Spleen (tissue), 11 donors: Measurements from ENCODE around the gene CADM2. TPM values are rescaled to one million over a fixed set of nuclear protein-coding genes. Genes with fewer than 3 reads are reported as not detected.

Source experiments
- DNase-seq: peaks from one replicate; pipeline ENCODE4 v3.0.0-alpha.2; 2020
- H3K27ac ChIP-seq, 8 donors: fragments of 200-600 bp; sonication (generic) in 7 of 8; 1 replicate in 4 of 8; 2 replicates in 4 of 8; pipeline versions ENCODE4 v1.5.0 to v1.8.0; 2016 to 2021; ENCODE audit warnings: inconsistent platforms in 4 of 8, mild to moderate bottlenecking in 4 of 8, moderate library complexity in 1 of 8
- H3K27me3 ChIP-seq, 7 donors: fragments of 200-600 bp; sonication (generic) in 6 of 7; replicated peaks in 1 of 7; 1 replicate in 4 of 7; 2 replicates in 3 of 7; pipeline versions ENCODE4 v1.5.0 to v1.8.0; 2016 to 2021; ENCODE audit warnings: inconsistent platforms in 3 of 7, mild to moderate bottlenecking in 1 of 7
- H3K36me3 ChIP-seq, 6 donors: fragments of 200-600 bp; sonication (generic) in 5 of 6; 1 replicate in 4 of 6; 2 replicates in 2 of 6; pipeline versions ENCODE4 v1.5.0 to v1.8.0; 2016 to 2021; ENCODE audit warnings: inconsistent platforms in 2 of 6
- H3K4me1 ChIP-seq, 6 donors: fragments of 200-600 bp; sonication (generic) in 5 of 6; 1 replicate in 3 of 6; 2 replicates in 3 of 6; pipeline versions ENCODE4 v1.5.0 to v1.8.0; 2016 to 2021; ENCODE audit warnings: inconsistent platforms in 3 of 6
- H3K4me3 ChIP-seq, 8 donors: fragments of 200-600 bp; sonication (generic) in 7 of 8; 1 replicate in 4 of 8; 2 replicates in 4 of 8; pipeline versions ENCODE4 v1.5.0 to v1.8.0; 2016 to 2021; ENCODE audit warnings: inconsistent platforms in 4 of 8, mild to moderate bottlenecking in 4 of 8, moderate library complexity in 2 of 8
- H3K9me3 ChIP-seq, 8 donors: fragments of 200-600 bp; sonication (generic) in 7 of 8; 1 replicate in 4 of 8; 2 replicates in 4 of 8; pipeline versions ENCODE4 v1.5.0 to v1.8.0; 2016 to 2021; ENCODE audit warnings: inconsistent platforms in 4 of 8
- CTCF ChIP-seq, 11 experiments: fragments of 200-600 bp in 7 of 11; fragments of 450-650 bp in 4 of 11; sonication (generic) in 4 of 11; IDR thresholded peaks in 8 of 11; conservative IDR thresholded peaks in 3 of 11; 1 replicate in 7 of 11; 2 replicates in 4 of 11; pipeline versions ENCODE4 v1.4.0 to v1.8.0; 2016 to 2021; ENCODE audit warnings: antibody characterized with exemption in 11 of 11, inconsistent platforms in 4 of 11, mild to moderate bottlenecking in 1 of 11
- POLR2A ChIP-seq, 3 donors: fragments of 450-650 bp; IDR thresholded peaks; one replicate each; pipeline ENCODE4 v1.5.1; 2017; ENCODE audit warnings: antibody characterized with exemption in 3 of 3, mild to moderate bottlenecking in 1 of 3
- POLR2AphosphoS5 ChIP-seq, 3 donors: sonication (generic); formaldehyde crosslinking; IDR thresholded peaks; one replicate each; pipeline ENCODE4 v1.5.1; 2017; ENCODE audit warnings: antibody characterized with exemption in 3 of 3
- WGBS, 5 donors: extraction: QIAGEN DNeasy Blood & Tissue Kit in 3 of 5; methylation state at CpG; one replicate each; pipeline versions ENCODE4 v1.1.5 to v1.1.7; 2013 to 2018; 5-methylcytosine and 5-hydroxymethylcytosine counted together
- intact Hi-C: fragments of 100-400 bp; cut with DNase I; formaldehyde crosslinking; loops from one replicate; pipeline ENCODE4 v1.15.0; 2023; ENCODE audit warnings: low total_unique reads
- polyA plus RNA-seq, 3 donors: library from polyadenylated mRNA; stranded (reverse); fragments of 200-250 nt; gene quantifications; one replicate each; pipeline ENCODE4 v1.2.1, GENCODE V29; 2013
- total RNA-seq, 7 donors: library from RNA; depleted of rRNA in 3 of 7; stranded (reverse); fragments of >200 nt in 3 of 7; fragmentation: NEBNext Ultra II Directional in 4 of 7; extraction: Animal tissue kit (Norgen Biotek cat#: 25700) in 4 of 7; gene quantifications; one replicate each; pipeline versions ENCODE4 v1.1.0 to v1.2.1, GENCODE V29; 2016 to 2021
- donor health status: healthy with polysubstance abuse.
- donor health status: DM: no; HTN: no; CAD: no; lungs with moderate emphysema.
- donor health status: DM: no; HTN: no; CAD: no.
- donor health status: Bipolar disorder and iron deficiency.
- donor health status: healthy.
- donor health status: DM: no; HTN: no; CAD: no.
- donor health status: DM: yes; HTN: yes; CAD: no.

CADM2 gene
- total and polyA plus RNA-seq, 10 donors, result 0.03 to 4.0 (median 1.0) TPM; not detected in 1

- H3K4me1 ChIP-seq, result no peaks in the 10 kb centered on the region
- no peaks in the 10 kb centered on the region for H3K36me3 ChIP-seq
- H3K4me3 ChIP-seq, result no peak overlapping the region
- 42 to 77% (median 59%) methylated on average over 1 of the region's 1 CpG for WGBS, 5 donors
- no peak for TF ChIP-seq POLR2AphosphoS5 (IDR thresholded peaks at IDR 0.05)
- no peak for TF ChIP-seq CTCF (IDR thresholded peaks at IDR 0.05 in 8 of 11, conservative IDR thresholded peaks at IDR 0.05 in 3 of 11)
- TF ChIP-seq POLR2A (IDR thresholded peaks at IDR 0.05), result no peak
- intact Hi-C loops, result no loop called here
- no peak overlapping the region for H3K27ac ChIP-seq
- no peaks in the 10 kb centered on the region for H3K27me3 ChIP-seq
- H3K9me3 ChIP-seq, result no peaks in the 10 kb centered on the region
- no peak for DNase-seq
Observed at GRCh38 chr3:85298032-85298431, 339.2 kb downstream of the CADM2 start.

- TF ChIP-seq CTCF (IDR thresholded peaks at IDR 0.05 in 8 of 11, conservative IDR thresholded peaks at IDR 0.05 in 3 of 11), result no peak
- no peak for TF ChIP-seq POLR2A (IDR thresholded peaks at IDR 0.05)
- TF ChIP-seq POLR2AphosphoS5 (IDR thresholded peaks at IDR 0.05), result no peak
- Histone ChIP-seq H3K27me3 (no peaks in the 10 kb centered on the region), H3K4me1 (no peaks in the 10 kb centered on the region), H3K9me3 (no peaks in the 10 kb centered on the region), H3K36me3 (no peaks in the 10 kb centered on the region), H3K4me3 (no peak overlapping the region), H3K27ac (no peak overlapping the region)
- WGBS, 5 donors, result 70 to 84% (median 79%) methylated on average over 4 of the region's 4 CpGs
- no peak for DNase-seq
- intact Hi-C loops, result no loop called here
Observed at GRCh38 chr3:85303156-85303555, 344.4 kb downstream of the CADM2 start.

- Histone ChIP-seq H3K27me3 (no peaks in the 10 kb centered on the region), H3K4me1 (no peaks in the 10 kb centered on the region), H3K27ac (no peak overlapping the region), H3K9me3 (no peaks in the 10 kb centered on the region), H3K4me3 (no peak overlapping the region), H3K36me3 (no peaks in the 10 kb centered on the region)
- WGBS, 5 donors, result 58 to 72% (median 67%) methylated on average over 3 of the region's 3 CpGs
- TF ChIP-seq POLR2AphosphoS5 (IDR thresholded peaks at IDR 0.05) (no peak), CTCF (IDR thresholded peaks at IDR 0.05 in 8 of 11, conservative IDR thresholded peaks at IDR 0.05 in 3 of 11) (no peak), POLR2A (IDR thresholded peaks at IDR 0.05) (no peak)
- intact Hi-C loops, result no loop called here
- DNase-seq, result no peak
Observed at GRCh38 chr3:85304360-85304964, 345.7 kb downstream of the CADM2 start.

- Histone ChIP-seq H3K4me3 (no peak overlapping the region), H3K27me3 (no peaks in the 10 kb centered on the region), H3K4me1 (no peaks in the 10 kb centered on the region), H3K36me3 (no peaks in the 10 kb centered on the region), H3K9me3 (peaks cover 0 to 2% (median 0%) of the 10 kb centered on the region in 8 donors), H3K27ac (no peak overlapping the region)
- intact Hi-C loops, result no loop called here
- no peak for TF ChIP-seq POLR2A (IDR thresholded peaks at IDR 0.05)
- no peak for DNase-seq
- 74 to 94% (median 83%) methylated on average over 3 of the region's 3 CpGs for WGBS, 5 donors
Observed at GRCh38 chr3:85312331-85312730, 353.5 kb downstream of the CADM2 start.
